NCI-H345 treated with DMSO at 0.1 percent for 48 hours (cell line): Measurements from ENCODE around the gene SLC15A1.

Source experiments
- DNase-seq: peaks from one replicate; lab custom pipeline; 2025; ENCODE audit not compliant: unreplicated experiment; lab: John Stamatoyannopoulos, UW

The SLC15A1 gene, protein sequence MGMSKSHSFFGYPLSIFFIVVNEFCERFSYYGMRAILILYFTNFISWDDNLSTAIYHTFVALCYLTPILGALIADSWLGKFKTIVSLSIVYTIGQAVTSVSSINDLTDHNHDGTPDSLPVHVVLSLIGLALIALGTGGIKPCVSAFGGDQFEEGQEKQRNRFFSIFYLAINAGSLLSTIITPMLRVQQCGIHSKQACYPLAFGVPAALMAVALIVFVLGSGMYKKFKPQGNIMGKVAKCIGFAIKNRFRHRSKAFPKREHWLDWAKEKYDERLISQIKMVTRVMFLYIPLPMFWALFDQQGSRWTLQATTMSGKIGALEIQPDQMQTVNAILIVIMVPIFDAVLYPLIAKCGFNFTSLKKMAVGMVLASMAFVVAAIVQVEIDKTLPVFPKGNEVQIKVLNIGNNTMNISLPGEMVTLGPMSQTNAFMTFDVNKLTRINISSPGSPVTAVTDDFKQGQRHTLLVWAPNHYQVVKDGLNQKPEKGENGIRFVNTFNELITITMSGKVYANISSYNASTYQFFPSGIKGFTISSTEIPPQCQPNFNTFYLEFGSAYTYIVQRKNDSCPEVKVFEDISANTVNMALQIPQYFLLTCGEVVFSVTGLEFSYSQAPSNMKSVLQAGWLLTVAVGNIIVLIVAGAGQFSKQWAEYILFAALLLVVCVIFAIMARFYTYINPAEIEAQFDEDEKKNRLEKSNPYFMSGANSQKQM

DNA sequence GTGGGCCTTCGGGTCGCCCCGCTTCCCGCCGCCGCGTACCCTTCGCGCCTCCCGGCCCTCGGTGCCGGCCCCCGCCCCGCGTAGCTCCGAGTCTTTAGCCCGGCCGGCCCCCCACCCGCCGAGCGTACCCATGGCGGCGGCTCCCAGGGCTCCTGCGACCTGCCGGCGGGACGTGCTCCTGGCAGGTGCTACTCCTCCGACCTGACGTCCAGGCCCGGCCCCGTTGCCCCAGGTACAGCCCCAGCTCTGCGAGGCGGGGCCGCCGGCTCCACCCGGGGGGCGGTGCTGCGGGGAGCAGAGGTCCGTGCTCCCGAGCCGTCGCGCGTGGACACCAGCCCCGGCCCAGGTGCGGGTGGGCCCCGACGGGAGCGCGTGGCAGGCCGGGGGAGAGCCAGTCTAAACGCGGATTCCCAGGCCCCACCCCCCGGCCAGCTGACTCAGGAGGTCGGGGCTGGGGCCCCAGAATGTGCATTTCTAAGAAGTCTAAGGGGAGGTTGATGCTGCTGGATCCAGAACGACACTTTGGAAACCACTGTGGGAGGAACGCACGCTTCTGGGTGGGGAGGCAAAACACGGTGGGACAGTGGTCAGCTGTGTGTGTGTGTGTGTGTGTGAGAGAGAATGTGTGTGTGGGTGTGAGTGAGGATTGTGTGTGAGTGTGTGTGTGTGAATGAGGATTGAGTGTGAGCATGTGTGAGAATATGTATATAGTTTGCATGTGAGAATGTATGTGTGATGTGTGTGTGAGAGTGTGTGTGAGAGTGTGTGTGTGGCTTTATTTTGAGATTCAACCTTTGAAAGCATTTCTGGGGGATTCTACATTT, at the start of gene SLC15A1:
Gene SLC15A1, minus strand, starts transcription at position 206 of the 824 bp plus-strand sequence. Its CDS starts 74 bp downstream, at position 132.
- DNase-seq = no peak

- DNase-seq = no peak
Measured at GRCh38 chr13:98801626-98802418, 49.4 kb upstream of the SLC15A1 start.

- no peak for DNase-seq
Measured at GRCh38 chr13:98800078-98800477, 47.6 kb upstream of the SLC15A1 start.

DNA sequence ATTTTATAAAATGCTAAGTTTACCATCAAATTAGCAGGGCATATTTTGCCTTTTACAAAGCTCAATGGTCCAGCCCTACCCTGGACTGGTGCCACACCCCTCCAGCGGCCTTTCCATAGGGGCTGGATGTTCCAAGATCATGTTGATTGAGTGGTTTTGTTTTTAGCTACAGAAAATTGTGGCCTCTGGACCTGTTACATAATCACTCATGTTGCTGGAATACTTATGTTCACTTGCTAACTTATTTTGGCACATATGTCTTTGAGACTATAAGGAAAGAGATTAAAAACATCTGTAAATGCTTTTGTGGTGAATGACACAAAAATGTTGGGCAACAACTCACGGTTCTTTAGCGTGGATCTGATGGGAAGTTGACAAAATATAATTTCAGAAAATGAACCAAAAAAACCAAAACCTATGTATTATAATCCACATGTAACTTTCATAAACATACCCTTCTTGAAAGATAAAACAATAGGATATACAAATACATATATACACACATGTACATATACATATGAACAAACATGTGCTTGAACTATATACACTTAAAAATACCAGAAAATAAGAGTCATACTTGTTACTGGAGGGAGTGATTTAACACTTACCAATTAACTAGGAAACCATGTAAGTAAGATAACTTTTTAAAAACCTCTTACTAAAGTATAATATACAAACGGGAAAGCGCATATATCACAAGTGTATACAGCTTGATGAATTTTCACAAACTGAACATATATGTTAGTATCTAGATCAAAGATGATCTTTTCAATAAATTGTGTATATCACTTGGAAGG, 46.6 kb upstream of the SLC15A1 start:
- DNase-seq = no peak

DNA sequence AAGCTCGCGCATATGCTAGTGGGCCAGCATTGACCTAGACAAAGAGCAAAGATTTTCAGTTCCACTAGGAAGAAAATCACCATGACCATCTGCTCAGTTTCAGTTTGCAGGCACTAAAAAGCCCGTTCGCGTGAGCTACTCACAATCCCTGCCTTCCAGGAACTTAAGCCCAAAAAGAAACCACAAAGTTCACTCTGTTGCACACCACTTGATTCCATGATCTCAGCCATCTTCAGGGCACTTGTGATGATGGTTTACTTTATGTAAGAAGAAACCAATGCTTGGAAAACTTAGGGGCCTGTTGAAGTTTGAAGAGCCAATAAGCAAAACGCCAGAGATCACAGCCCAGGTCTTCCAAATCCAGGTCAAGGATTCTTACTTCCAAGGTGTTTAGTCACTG, 45.0 kb upstream of the SLC15A1 start:
- DNase-seq = no peak

DNA sequence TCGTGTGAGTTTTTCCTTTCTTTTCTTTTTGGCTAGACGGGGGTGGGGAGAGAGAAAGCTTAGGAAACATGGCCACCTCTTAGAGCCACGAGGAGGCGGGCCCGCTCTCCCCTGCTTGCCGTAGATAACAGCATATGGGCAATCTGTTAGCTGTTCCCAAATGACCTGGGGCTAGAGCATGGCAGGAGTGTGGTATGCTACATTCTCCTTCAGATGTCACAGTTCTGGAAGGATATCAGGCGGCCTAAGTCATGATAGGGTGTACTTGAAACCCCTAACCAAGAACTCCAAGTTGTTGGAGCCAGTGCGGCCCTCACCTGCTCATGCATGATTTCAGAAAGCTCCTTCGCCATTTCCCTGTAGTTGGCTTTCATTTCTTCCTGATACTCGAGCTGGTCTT, 44.3 kb upstream of the SLC15A1 start:
- no peak for DNase-seq

- no peak for DNase-seq
Measured at GRCh38 chr13:98796191-98796590, 43.7 kb upstream of the SLC15A1 start.

DNA sequence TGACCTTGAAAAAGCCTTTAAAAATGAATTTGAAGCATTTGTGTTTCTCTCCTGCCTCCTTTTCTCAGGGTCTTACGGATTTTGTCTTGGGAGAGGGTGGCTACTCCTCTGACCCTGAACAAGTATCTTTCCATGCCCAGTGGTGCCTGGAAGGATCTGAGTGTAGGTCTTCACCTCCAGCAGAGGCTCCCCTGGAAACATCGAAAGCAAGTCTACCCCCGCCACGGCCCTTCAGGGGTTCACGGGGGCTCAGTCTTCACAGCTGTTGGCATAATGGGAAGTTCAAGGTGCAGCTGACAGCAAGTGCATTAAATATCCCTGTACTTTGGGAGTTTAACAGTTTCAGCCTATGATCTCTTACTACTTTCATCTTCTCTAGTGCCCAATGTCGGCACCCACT, 42.7 kb upstream of the SLC15A1 start:
- DNase-seq = no peak

- no peak for DNase-seq
Measured at GRCh38 chr13:98794498-98794897, 42.0 kb upstream of the SLC15A1 start.

DNA sequence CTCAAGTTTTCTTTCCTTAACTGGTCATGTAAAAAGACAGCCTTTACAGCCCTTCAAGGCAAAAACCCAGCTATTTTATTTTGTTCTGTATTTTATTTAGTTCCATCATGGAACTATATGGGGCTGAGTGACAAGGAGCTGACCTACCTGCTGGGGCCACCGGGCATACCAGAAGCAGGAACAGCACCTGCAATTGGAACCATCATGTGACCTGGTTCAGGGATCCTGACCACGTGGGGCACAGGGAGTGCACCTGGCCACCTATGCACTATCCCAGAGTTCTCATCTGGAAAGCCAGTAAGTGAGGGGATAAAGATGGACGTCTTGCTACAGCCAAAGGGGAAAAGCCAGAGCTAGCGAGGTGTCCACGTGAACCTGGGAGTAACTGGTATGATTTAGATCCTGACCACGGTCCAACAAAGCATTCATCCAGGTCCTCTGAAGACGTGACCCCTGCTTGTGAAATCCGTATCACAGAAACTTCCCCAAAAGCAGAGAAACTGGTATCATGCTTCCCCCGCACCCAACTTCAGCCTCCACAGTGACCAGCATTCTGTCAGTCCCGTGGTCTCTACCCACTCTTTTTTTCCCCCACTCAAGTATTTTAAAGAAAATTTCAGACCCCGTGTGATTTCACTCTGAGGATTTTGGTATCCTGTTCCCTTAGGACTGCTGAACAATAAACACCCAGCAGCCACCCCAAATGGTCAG, 40.5 kb upstream of the SLC15A1 start:
- no peak for DNase-seq

- no peak for DNase-seq
Measured at GRCh38 chr13:98792321-98792720, 39.8 kb upstream of the SLC15A1 start.

GRCh38 chr13:98791611-98792010, 39.1 kb upstream of the SLC15A1 start:
- no peak for DNase-seq

GRCh38 chr13:98787996-98788395, 35.5 kb upstream of the SLC15A1 start:
- no peak for DNase-seq

- DNase-seq = no peak
Measured at GRCh38 chr13:98787173-98787572, 34.7 kb upstream of the SLC15A1 start.

- DNase-seq = no peak
Measured at GRCh38 chr13:98786023-98786422, 33.6 kb upstream of the SLC15A1 start.

DNA sequence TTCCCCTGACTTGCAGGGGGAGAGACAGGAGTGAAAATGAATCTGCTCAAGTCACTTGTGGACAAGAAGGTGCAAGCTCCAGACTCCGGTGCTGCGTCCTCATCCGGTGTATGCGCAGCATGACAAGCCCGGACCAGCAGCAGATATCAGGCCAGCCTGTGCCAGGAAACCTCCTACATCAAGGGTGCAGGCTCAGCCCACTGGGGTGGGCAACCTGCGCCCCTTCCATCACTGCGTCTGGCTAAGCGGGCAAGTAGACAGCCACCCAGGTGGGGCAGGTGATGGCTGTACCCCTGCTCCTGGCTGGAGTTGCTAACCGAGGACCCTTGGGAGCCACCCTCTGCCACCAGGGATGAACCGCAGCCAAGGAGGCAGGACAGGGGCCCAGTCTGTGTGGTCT, 32.9 kb upstream of the SLC15A1 start:
- DNase-seq = no peak

GRCh38 chr13:98784666-98785065, 32.2 kb upstream of the SLC15A1 start:
- no peak for DNase-seq

GRCh38 chr13:98783856-98784478, 31.5 kb upstream of the SLC15A1 start:
- no peak for DNase-seq

DNA sequence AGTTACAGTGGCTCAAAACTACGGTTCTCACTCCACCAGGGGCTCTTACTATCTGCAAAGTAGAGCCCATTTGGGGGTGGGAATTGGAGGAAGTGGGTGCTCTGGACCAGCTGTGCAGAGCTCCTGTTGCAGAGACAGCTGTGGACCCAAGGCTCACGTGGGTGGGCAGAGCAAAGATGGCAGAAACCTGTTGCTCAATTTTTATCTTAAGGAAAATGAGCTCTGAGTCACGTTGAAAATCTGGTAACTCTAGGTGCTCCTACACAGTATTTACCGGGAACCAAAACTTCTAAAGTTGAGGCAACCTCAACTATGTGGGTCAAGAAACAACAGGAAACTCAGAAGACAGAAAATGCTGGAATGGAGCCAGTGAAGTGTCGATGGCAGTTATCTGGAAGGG, 30.2 kb upstream of the SLC15A1 start:
- DNase-seq = no peak
